ENCODE results near the gene TMEM123. TPM values are rescaled to one million over a fixed set of nuclear protein-coding genes. Genes with fewer than 3 reads are reported as not detected.

The TMEM123 gene
- polyA plus RNA-seq, 3 donors: 68.7 to 368 (median 263) TPM

- Histone ChIP-seq H3K9ac (ENCODE audit: insufficient read depth, low read length, poor library complexity, severe bottlenecking) (no peak overlapping the region), H3K4me1 (ENCODE audit: control insufficient read depth in 1 of 2, insufficient read depth in 2 of 2, low read length in 2 of 2) (peaks cover 29 to 30% of the 10 kb centered on the region in 2 donors), H4K20me1 (ENCODE audit: insufficient read depth, low read length) (no peaks in the 10 kb centered on the region), H3K27me3 (ENCODE audit: control insufficient read depth in 2 of 2, insufficient read depth in 2 of 2, low read length in 2 of 2) (no peaks in the 10 kb centered on the region), H3K4me3 (replicated peaks in 1 of 3; ENCODE audit: low read depth in 2 of 3, low read length in 3 of 3) (no peak overlapping the region), H3K27ac (ENCODE audit: low read depth in 1 of 2, low read length in 2 of 2) (peak overlapping the region in 1 of 2 donors; percentile 82), H2AFZ (ENCODE audit: insufficient read depth, low read depth, low read length, poor library complexity, severe bottlenecking) (no peak overlapping the region), H3K36me3 (replicated peaks in 1 of 2; ENCODE audit: control insufficient read depth in 1 of 2, insufficient read depth in 2 of 2, low read length in 2 of 2) (no peaks in the 10 kb centered on the region), H3K9me3 (replicated peaks in 1 of 2; ENCODE audit: control insufficient read depth in 1 of 2, insufficient read depth in 1 of 2, low read length in 2 of 2) (no peaks in the 10 kb centered on the region), H3K79me2 (ENCODE audit: insufficient read depth, low read length) (peaks cover 4% of the 10 kb centered on the region), H3K4me2 (replicated peaks; ENCODE audit: extremely low read depth, low read length, poor library complexity, severe bottlenecking) (no peak overlapping the region)
- H3K4me1 Mint-ChIP-seq: peaks cover 39% of the 10 kb centered on the region
- TF ChIP-seq CTCF (IDR thresholded peaks at IDR 0.05): no peak
- intact Hi-C loops (cut with micrococcal nuclease): no loop called here
- no peaks in the 10 kb centered on the region for H3K36me3 Mint-ChIP-seq
- H3K4me3 Mint-ChIP-seq: no peak overlapping the region
- WGBS (ENCODE audit: insufficient coverage): no CpG with 5 or more reads among the region's 3 CpGs
- H3K9me3 Mint-ChIP-seq: no peaks in the 10 kb centered on the region
- peaks cover 0 to 2% (median 0%) of the 10 kb centered on the region in 3 donors for H3K27me3 Mint-ChIP-seq (ENCODE audit: low read depth in 3 of 3)
- peak overlapping the region in 4 of 7 donors; percentile 14 to 88 (median 47) for H3K27ac Mint-ChIP-seq
- DNase-seq: no peak
Observed at GRCh38 chr11:102457056-102457677, 4.6 kb upstream of the TMEM123 start.

DNA sequence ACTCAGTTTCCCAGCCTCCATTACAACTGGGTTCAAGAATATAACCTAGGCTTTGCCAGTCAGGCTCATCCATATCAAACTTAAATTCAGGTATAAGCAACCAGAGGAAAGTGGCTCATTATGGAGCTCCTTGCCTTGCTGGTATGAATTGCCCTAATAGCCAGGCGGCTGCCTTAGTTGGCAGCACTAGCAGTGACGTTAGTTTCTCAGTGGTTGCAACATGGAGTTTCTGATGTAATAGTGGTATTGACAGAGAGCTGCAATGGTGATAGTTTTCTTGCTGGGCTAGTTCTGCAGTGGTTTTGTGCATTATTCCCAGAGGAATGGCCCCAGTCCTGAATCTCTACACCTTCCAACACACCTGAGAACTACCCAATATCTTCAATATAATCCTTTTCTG is 3.8 kb upstream of the TMEM123 start:
- H3K4me1 Mint-ChIP-seq: peaks cover 39% of the 10 kb centered on the region
- Histone ChIP-seq H3K9me3 (replicated peaks in 1 of 2; ENCODE audit: control insufficient read depth in 1 of 2, insufficient read depth in 1 of 2, low read length in 2 of 2) (no peaks in the 10 kb centered on the region), H3K9ac (ENCODE audit: insufficient read depth, low read length, poor library complexity, severe bottlenecking) (peak overlapping the region; percentile 39), H2AFZ (ENCODE audit: insufficient read depth, low read depth, low read length, poor library complexity, severe bottlenecking) (no peak overlapping the region), H3K4me3 (replicated peaks in 1 of 3; ENCODE audit: low read depth in 2 of 3, low read length in 3 of 3) (peak overlapping the region in 1 of 3 experiments; percentile 45), H3K27me3 (ENCODE audit: control insufficient read depth in 2 of 2, insufficient read depth in 2 of 2, low read length in 2 of 2) (no peaks in the 10 kb centered on the region), H3K4me2 (replicated peaks; ENCODE audit: extremely low read depth, low read length, poor library complexity, severe bottlenecking) (peak overlapping the region; percentile 61), H3K36me3 (replicated peaks in 1 of 2; ENCODE audit: control insufficient read depth in 1 of 2, insufficient read depth in 2 of 2, low read length in 2 of 2) (no peaks in the 10 kb centered on the region), H3K4me1 (ENCODE audit: control insufficient read depth in 1 of 2, insufficient read depth in 2 of 2, low read length in 2 of 2) (peaks cover 29 to 31% of the 10 kb centered on the region in 2 donors), H3K79me2 (ENCODE audit: insufficient read depth, low read length) (peaks cover 11% of the 10 kb centered on the region), H3K27ac (ENCODE audit: low read depth in 1 of 2, low read length in 2 of 2) (peak overlapping the region; percentile 23 to 82), H4K20me1 (ENCODE audit: insufficient read depth, low read length) (peaks cover 5% of the 10 kb centered on the region)
- no peaks in the 10 kb centered on the region for H3K36me3 Mint-ChIP-seq
- WGBS (ENCODE audit: insufficient coverage): 0% methylated on average over 1 of the region's 2 CpGs
- intact Hi-C loops (cut with micrococcal nuclease): no loop called here
- peaks cover 0 to 1% (median 0%) of the 10 kb centered on the region in 3 donors for H3K27me3 Mint-ChIP-seq (ENCODE audit: low read depth in 3 of 3)
- peak overlapping the region; percentile 72 to 96 (median 85) for H3K27ac Mint-ChIP-seq
- no peaks in the 10 kb centered on the region for H3K9me3 Mint-ChIP-seq
- TF ChIP-seq CTCF (IDR thresholded peaks at IDR 0.05): no peak
- peak overlapping the region; percentile 17 to 66 for H3K4me3 Mint-ChIP-seq
- DNase-seq: peak; percentile 82 to 96 (median 91)

Data from CD14-positive monocyte (primary cell).